Measurements from ENCODE around the gene KMT2B. TPM values are rescaled to one million over a fixed set of nuclear protein-coding genes. Genes with fewer than 3 reads are reported as not detected.
"Not testable (repeated sequence)": the region's sequence is repeated elsewhere in the genome, so short reads cannot be mapped to it uniquely, and the experiment has no call there.

KMT2B gene
- total RNA-seq, 4 donors from 2014 or later: 33.1 to 74.7 (median 42.0) TPM

DNA sequence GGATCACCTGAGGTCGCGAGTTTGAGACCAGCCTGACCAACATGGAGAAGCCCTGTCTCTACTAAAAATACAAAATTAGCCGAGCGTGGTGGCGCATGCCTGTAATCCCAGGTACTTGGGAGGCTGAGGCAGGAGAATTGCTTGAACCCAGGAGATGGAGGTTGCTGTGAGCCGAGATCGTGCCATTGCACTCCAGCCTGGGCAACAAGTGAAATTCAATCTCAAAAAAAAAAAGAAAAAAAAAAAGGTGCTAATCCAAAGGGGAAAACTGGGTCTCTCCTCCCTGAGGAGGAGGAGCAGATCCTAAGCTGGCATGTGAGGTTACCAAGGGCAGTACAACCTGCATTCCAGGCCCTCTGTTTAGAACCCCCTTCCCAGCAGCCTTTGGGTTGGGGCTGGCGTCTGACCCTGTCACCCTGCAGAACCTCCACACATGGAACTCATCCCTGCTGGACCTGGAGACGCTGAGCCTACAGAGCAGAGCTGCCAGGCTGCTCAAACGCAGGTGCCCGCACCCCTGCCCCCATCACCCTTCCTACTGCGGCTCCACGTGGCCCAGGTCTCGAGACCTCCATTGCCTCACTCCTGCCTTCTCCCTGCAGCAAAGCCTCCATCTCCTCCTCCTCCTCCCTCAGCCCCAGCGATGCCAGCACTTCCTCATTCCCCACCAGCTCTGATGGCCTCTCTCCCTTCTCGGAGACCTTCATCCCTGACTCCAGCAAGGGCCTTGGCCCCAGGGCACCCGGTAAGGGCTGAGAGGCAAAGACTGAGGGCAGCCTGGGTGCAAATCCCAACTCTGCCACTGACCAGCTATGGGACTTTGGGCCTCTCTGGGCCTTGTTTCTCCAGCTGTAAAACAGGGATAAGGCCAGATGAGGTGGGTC lies 46.9 kb downstream of the KMT2B start:
- intact Hi-C loops (cut with DNase I; ENCODE audit: low total_unique reads): no loop called here
- TF ChIP-seq, protein P1, sequence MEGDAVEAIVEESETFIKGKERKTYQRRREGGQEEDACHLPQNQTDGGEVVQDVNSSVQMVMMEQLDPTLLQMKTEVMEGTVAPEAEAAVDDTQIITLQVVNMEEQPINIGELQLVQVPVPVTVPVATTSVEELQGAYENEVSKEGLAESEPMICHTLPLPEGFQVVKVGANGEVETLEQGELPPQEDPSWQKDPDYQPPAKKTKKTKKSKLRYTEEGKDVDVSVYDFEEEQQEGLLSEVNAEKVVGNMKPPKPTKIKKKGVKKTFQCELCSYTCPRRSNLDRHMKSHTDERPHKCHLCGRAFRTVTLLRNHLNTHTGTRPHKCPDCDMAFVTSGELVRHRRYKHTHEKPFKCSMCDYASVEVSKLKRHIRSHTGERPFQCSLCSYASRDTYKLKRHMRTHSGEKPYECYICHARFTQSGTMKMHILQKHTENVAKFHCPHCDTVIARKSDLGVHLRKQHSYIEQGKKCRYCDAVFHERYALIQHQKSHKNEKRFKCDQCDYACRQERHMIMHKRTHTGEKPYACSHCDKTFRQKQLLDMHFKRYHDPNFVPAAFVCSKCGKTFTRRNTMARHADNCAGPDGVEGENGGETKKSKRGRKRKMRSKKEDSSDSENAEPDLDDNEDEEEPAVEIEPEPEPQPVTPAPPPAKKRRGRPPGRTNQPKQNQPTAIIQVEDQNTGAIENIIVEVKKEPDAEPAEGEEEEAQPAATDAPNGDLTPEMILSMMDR (IDR thresholded peaks at IDR 0.05): no peak
- no peak for TF ChIP-seq POLR2A (IDR thresholded peaks at IDR 0.05)
- 93 to 95% methylated on average over 17 of the region's 17 CpGs for WGBS, 2 donors
- no peak for DNase-seq (ENCODE audit: low spot score in 2 of 2)
- H3K4me3 ChIP-seq (ENCODE audit: low read depth, poor library complexity, severe bottlenecking): no peak overlapping the region

DNA sequence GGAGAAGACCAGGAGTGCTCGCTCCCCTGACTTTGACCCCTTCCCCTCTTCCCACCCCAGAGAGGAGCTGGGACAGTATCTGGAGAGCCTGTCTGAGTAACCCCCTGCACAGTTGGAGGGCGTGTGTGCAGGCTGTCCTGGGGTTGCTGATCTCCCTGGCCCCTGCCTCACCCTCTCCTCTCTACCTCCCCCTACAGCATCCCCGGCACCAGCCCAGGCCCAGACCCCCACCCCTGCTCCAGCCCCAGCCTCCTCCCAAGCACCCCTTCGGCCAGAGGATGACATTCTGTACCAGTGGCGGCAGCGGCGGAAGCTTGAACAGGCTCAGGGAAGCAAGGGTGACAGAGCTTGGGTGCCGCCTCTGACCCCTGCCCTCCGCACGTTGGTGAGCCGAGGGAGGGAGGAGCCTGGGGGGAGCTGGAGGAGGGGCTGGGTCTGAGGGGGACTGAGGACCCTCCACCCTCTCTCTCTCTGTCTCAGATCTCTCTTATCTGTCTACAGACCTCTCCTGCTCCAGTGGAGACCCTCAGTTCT lies 48.8 kb downstream of the KMT2B start:
- DNase-seq (ENCODE audit: low spot score in 2 of 2): no peak
- WGBS, 2 donors: 80 to 89% methylated on average over 11 of the region's 11 CpGs
- intact Hi-C loops (cut with DNase I; ENCODE audit: low total_unique reads): no loop called here

DNA sequence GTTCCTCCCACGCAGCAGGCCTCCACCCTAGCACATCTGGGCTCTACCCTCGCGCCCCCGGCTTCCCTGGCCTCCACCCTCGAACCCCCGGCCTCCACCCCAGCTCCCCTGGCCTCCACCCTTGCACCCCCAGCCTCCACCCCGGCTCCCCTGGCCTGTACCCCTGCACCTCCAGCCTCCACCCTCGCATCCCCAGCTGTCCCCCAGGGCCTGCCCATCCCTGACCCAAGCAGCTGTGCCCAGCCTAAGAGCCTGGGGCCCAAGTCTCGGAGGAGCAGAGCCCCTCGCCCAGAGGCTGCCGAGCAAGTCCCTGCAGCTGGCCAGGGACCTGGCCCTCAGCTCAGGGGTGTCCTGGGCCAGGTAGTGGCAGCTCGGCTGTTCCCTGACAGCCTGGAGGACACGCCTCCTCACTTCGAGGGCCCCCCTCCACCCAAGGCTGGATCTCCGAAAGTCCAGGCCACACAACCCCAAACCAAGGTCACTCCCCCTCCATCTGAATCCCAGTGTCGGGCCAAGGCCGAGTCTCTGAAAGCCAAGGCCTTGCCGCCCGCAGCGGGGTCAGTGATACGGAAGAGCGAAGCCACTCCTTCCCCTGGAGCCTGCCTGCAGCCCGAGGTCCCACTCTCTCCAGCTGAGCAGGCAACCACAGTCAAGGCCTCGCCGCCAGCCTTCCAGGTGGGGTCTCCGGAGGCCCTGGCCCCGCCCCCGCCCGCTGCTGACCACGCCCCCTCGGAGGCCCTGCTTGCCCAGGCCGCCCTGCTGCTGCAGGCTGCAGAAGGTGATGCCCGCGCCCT lies 49.7 kb downstream of the KMT2B start:
- H3K4me3 ChIP-seq (ENCODE audit: low read depth, poor library complexity, severe bottlenecking): no peak overlapping the region
- WGBS, 2 donors: 75 to 79% methylated on average over 20 to 26 of the region's 34 CpGs
- no peak for DNase-seq (ENCODE audit: low spot score in 2 of 2)
- intact Hi-C loops (cut with DNase I; ENCODE audit: low total_unique reads): no loop called here
- no peak for TF ChIP-seq POLR2A (IDR thresholded peaks at IDR 0.05)
- TF ChIP-seq, protein P1 (IDR thresholded peaks at IDR 0.05): no peak

More for the DNA sequence above, 48.8 kb downstream of the KMT2B start:
- TF ChIP-seq POLR2A (IDR thresholded peaks at IDR 0.05): no peak
- H3K4me3 ChIP-seq (ENCODE audit: low read depth, poor library complexity, severe bottlenecking): no peak overlapping the region

DNA sequence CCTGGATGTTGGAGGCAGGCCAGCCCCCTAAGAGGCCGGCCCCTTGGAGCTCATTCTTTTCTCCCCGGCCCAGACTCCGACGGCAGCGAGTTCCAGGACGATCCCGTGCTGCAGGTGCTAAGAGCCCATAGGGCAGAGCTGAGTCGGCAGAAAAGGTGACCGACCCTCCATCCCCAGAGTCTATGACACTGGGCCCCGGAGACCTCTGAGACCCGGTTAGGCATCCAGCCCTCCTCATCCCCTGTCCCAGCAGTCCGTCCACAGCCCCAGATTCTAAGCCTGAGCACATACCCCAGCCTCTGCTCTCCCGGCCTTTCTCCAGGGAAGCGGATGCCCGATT lies 50.2 kb downstream of the KMT2B start:
- 71 to 82% methylated on average over 15 of the region's 15 CpGs for WGBS, 2 donors
- intact Hi-C loops (cut with DNase I; ENCODE audit: low total_unique reads): no loop called here

DNA sequence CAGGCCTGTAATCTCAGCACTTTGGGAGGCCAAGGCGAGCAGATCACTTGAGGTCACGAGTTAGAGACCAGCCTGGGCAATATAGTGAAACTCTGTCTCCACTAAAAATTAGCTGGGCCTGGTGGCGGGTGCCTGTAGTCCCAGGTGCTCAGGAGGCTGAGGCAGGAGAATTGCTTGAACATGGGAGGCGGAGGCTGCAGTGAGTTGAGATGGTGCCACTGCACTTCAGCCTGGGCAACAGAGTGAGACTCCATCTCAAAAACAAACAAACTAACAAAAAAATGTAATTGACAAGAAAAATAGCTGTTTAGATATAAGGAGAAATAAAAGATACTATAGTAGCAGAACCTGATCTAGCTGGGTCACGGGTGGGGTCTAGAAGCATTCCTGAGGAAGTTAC lies 54.6 kb downstream of the KMT2B start:
- H3K4me3 ChIP-seq (ENCODE audit: low read depth, poor library complexity, severe bottlenecking); intact Hi-C loops (cut with DNase I; ENCODE audit: low total_unique reads); DNase-seq (ENCODE audit: low spot score in 2 of 2): not testable (repeated sequence)
- 85 to 96% methylated on average over 5 of the region's 5 CpGs for WGBS, 2 donors

More for the DNA sequence above, 50.2 kb downstream of the KMT2B start:
- TF ChIP-seq POLR2A (IDR thresholded peaks at IDR 0.05): no peak
- TF ChIP-seq, protein P1 (IDR thresholded peaks at IDR 0.05): no peak
- H3K4me3 ChIP-seq (ENCODE audit: low read depth, poor library complexity, severe bottlenecking): no peak overlapping the region
- no peak for DNase-seq (ENCODE audit: low spot score in 2 of 2)

DNA sequence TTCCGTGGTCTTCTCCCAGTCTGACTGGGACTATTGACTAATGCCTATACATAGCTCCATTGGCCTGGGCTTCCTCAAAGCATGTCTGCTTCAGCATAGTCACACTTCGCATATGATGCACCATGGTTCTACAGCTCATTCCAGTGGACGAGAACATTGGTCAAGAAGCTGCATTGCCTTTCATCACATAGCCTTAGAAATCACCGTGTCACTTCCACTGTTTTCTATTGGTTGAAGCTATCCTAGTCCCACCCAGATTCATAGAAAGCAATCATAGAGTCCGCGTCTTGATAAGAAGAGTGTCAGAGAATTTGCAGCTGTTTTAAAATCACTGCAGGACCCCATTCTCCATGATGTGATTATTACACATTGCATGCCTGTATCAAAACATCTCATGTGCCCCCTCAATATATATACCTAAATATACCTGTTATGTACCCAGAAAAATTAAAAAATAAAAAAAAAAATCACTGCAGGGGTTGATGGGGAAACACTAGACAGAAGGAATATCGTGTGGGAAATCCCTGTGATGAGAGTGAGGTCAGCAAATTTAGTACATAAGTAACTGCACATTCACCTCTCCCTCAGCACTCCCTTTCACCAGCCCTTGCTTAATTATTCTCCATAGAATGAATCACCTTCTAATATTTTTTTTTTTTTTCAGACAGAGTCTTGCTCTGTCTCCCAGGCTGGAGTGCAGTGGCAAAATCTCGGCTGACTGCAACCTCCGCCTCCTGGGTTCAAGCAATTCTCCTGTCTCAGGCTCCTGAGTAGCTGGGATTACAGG lies 55.4 kb downstream of the KMT2B start:
- intact Hi-C loops (cut with DNase I; ENCODE audit: low total_unique reads): no loop called here
- TF ChIP-seq POLR2A (IDR thresholded peaks at IDR 0.05): no peak
- TF ChIP-seq, protein P1 (IDR thresholded peaks at IDR 0.05): no peak
- no peak for DNase-seq (ENCODE audit: low spot score in 2 of 2)
- H3K4me3 ChIP-seq (ENCODE audit: low read depth, poor library complexity, severe bottlenecking): no peak overlapping the region
- 58 to 66% methylated on average over 9 of the region's 9 CpGs for WGBS, 2 donors

All from lower leg skin (tissue), 4 donors.